Stimulated activated naive CD8-positive, alpha-beta T cell treated with anti-CD3 and anti-CD28 coated beads, Interleukin-15, amount 100 ng/mL, for 72 hours (primary cell): ENCODE measurements around the gene CD44.
A peak's percentile ranks its signal among the peaks of the same experiment; 100 is the strongest.

Source experiments
- ATAC-seq: fragments of 150-1000 bp; cut with Tn5 transposase; 2 replicates; pipeline ENCODE4 v1.10.0; 2021; ENCODE audit warnings: mild to moderate bottlenecking, moderate library complexity
- DNase-seq, 2 donors: peaks; one replicate each; pipeline ENCODE4 v3.0.0; 2021 to 2022
- H3K27ac Mint-ChIP-seq, 2 donors: one replicate each; pipeline ENCODE4 v1.8.0; 2022; ENCODE audit warnings: mild to moderate bottlenecking in 2 of 2, mixed read lengths in 2 of 2, moderate library complexity in 2 of 2
- H3K27me3 Mint-ChIP-seq: one replicate; pipeline ENCODE4 v1.8.0; 2022; ENCODE audit warnings: mixed read lengths
- H3K4me1 Mint-ChIP-seq: one replicate; pipeline ENCODE4 v1.8.0; 2022; ENCODE audit warnings: mild to moderate bottlenecking, mixed read lengths
- H3K4me3 Mint-ChIP-seq, 2 donors: one replicate each; pipeline ENCODE4 v1.8.0; 2022; ENCODE audit warnings: mild to moderate bottlenecking in 2 of 2, mixed read lengths in 2 of 2, moderate library complexity in 1 of 2
- H3K9me3 Mint-ChIP-seq, 2 donors: one replicate each; pipeline ENCODE4 v1.8.0; 2022; ENCODE audit warnings: mixed read lengths in 2 of 2

Gene CD44

GRCh38 chr11:35185696-35186095 is 46.7 kb downstream of the CD44 start:
- Mint-ChIP-seq H3K9me3 (no peaks in the 10 kb centered on the region), H3K4me3 (no peak overlapping the region), H3K4me1 (peaks cover 80% of the 10 kb centered on the region), H3K27me3 (no peaks in the 10 kb centered on the region), H3K27ac (no peak overlapping the region)
- DNase-seq (no peak), ATAC-seq (no peak)

- ATAC-seq (no peak), DNase-seq (no peak)
- H3K4me3 Mint-ChIP-seq = no peak overlapping the region
- H3K27me3 Mint-ChIP-seq = no peaks in the 10 kb centered on the region
- no peaks in the 10 kb centered on the region for H3K9me3 Mint-ChIP-seq
- peaks cover 82% of the 10 kb centered on the region for H3K4me1 Mint-ChIP-seq
- H3K27ac Mint-ChIP-seq = peak overlapping the region in 1 of 2 donors; percentile 80
These were observed 49.0 kb downstream of the CD44 start for GRCh38 chr11:35187996-35188395.

DNA sequence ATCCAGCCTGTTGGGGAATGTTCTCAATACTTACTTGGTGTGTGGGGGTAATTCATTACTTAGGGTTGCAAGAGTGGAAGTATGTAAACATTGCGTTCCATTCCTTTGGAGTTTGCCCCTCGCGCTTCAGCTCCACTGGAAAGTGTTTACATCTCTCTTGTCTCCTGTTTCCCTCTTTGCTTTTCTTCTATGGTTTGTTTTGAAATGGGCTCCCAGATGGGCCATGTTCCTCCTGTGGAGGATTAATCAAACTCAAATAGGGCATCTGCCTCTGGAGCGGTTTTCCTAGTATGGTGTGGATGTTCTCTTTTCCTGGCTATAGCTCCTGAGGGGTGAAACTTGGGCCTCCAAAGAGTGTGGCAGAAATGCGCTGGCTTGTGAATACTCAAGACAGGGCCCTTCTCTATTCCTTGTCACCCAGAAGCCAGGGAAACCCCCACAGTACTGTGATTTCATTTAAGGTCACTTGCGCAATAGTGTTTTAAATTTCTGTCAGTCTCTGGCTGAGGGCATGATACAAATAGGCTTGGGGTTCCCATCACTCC is 51.9 kb downstream of the CD44 start:
- DNase-seq (no peak), ATAC-seq (peak; percentile 81)
- Mint-ChIP-seq H3K4me1 (peaks cover 86% of the 10 kb centered on the region), H3K27me3 (no peaks in the 10 kb centered on the region), H3K9me3 (no peaks in the 10 kb centered on the region), H3K4me3 (no peak overlapping the region), H3K27ac (no peak overlapping the region)

DNA sequence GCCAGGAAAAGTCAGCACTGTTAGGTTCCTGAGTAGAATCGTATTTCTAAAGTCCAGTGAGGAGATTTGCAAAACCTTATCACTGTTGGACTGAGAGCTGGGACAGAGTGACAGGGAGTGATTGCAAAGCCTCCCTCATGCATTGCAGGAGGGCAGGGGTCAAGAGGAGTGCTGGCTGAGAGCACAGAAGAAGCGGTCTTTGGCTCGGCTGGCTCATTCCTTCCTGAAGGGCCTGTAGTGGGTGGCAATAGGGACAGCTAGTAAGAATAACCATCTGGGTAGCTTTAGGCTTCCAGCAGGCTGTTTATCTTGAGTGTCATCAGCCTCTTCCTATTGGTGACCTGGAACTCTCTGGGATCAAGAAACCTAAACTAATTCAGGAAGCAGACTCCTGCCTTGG is 53.4 kb downstream of the CD44 start:
- no peak for ATAC-seq
- no peak overlapping the region for H3K4me3 Mint-ChIP-seq
- peaks cover 84% of the 10 kb centered on the region for H3K4me1 Mint-ChIP-seq

GRCh38 chr11:35193767-35194166 is 54.8 kb downstream of the CD44 start:
- no peak for ATAC-seq
- H3K27me3 Mint-ChIP-seq = no peaks in the 10 kb centered on the region
- H3K4me3 Mint-ChIP-seq = no peak overlapping the region
- H3K4me1 Mint-ChIP-seq = peaks cover 87% of the 10 kb centered on the region
- no peak overlapping the region for H3K27ac Mint-ChIP-seq
- DNase-seq = no peak
- H3K9me3 Mint-ChIP-seq = no peaks in the 10 kb centered on the region

More for the DNA sequence above, 53.4 kb downstream of the CD44 start:
- H3K27ac Mint-ChIP-seq = peak overlapping the region in 1 of 2 donors; percentile 38
- DNase-seq = no peak
- no peaks in the 10 kb centered on the region for H3K9me3 Mint-ChIP-seq
- H3K27me3 Mint-ChIP-seq = no peaks in the 10 kb centered on the region

DNA sequence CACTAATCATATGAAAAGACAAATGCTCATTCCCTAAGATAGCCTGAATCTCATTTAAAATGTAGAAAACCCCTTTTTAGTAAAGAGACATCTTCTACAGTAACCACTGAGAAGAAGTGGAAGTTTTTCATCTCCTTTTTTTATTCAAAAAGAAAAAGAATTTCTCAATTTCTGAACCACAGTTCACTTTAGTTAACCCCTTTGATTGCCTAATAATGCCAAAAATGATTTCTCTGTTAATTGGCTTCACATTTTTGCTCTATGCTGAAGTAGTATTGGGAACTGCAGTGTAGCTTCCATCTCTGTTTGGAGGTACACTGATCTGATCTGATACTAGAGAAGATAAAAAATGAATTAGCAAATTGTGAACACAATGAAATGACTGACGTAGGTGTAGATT is 58.3 kb downstream of the CD44 start:
- H3K27me3 Mint-ChIP-seq = no peaks in the 10 kb centered on the region
- DNase-seq = no peak
- H3K27ac Mint-ChIP-seq = peak overlapping the region in 1 of 2 donors; percentile 34
- peaks cover 74% of the 10 kb centered on the region for H3K4me1 Mint-ChIP-seq
- H3K4me3 Mint-ChIP-seq = no peak overlapping the region
- no peak for ATAC-seq
- H3K9me3 Mint-ChIP-seq = peaks cover 0 to 8% of the 10 kb centered on the region in 2 donors

GRCh38 chr11:35200811-35201341 is 61.9 kb downstream of the CD44 start:
- Mint-ChIP-seq H3K27ac (peak overlapping the region in 1 of 2 donors; percentile 50), H3K27me3 (no peaks in the 10 kb centered on the region), H3K4me3 (no peak overlapping the region), H3K9me3 (peaks cover 4 to 8% of the 10 kb centered on the region in 2 donors), H3K4me1 (peaks cover 46% of the 10 kb centered on the region)
- ATAC-seq (peak; percentile 64), DNase-seq (no peak)

DNA sequence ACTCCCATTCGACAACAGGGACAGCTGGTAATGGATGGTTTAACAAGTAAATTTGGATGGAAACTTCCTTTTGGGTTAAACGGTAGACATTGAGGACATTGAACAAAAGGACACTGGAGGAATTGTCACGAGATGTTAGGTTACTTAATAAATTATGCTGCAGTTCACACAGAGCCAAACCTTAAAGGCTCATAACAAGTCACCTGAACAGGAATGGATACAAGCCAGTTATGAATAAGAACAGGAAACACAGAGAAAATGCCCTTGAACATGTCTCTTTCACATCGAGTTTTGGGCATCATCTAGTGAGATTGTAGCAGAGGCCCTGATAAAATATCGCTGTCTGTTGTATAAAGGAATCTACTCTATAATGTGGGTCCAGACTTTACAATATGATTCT is 65.6 kb downstream of the CD44 start:
- ATAC-seq (no peak), DNase-seq (no peak)
- H3K4me3 Mint-ChIP-seq = no peak overlapping the region
- peaks cover 4 to 26% of the 10 kb centered on the region in 2 donors for H3K9me3 Mint-ChIP-seq
- peaks cover 28% of the 10 kb centered on the region for H3K4me1 Mint-ChIP-seq
- no peak overlapping the region for H3K27ac Mint-ChIP-seq
- no peaks in the 10 kb centered on the region for H3K27me3 Mint-ChIP-seq

DNA sequence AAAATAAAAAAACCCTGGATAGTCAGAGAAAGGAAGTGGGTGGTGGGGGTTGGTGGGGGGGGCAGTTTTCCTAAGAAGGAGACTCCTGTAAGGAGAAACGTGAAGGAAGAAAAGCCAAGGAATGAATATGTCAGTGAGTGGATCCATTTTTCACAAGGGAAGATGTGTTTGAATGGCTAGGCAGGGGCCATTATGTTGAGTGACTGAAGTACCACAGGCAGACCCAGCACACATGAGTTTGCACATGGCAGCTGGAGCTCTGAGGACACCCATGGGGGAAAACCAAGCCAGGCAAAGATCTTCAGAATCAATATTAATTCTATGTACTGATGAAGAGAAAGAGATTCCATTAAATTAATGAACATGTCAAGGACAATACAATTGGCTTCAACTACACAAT is 67.6 kb downstream of the CD44 start:
- Mint-ChIP-seq H3K27ac (peak overlapping the region in 1 of 2 donors; percentile 79), H3K27me3 (no peaks in the 10 kb centered on the region), H3K4me1 (peaks cover 24% of the 10 kb centered on the region), H3K4me3 (no peak overlapping the region), H3K9me3 (peaks cover 15 to 28% of the 10 kb centered on the region in 2 donors)
- ATAC-seq = no peak
- DNase-seq = no peak

DNA sequence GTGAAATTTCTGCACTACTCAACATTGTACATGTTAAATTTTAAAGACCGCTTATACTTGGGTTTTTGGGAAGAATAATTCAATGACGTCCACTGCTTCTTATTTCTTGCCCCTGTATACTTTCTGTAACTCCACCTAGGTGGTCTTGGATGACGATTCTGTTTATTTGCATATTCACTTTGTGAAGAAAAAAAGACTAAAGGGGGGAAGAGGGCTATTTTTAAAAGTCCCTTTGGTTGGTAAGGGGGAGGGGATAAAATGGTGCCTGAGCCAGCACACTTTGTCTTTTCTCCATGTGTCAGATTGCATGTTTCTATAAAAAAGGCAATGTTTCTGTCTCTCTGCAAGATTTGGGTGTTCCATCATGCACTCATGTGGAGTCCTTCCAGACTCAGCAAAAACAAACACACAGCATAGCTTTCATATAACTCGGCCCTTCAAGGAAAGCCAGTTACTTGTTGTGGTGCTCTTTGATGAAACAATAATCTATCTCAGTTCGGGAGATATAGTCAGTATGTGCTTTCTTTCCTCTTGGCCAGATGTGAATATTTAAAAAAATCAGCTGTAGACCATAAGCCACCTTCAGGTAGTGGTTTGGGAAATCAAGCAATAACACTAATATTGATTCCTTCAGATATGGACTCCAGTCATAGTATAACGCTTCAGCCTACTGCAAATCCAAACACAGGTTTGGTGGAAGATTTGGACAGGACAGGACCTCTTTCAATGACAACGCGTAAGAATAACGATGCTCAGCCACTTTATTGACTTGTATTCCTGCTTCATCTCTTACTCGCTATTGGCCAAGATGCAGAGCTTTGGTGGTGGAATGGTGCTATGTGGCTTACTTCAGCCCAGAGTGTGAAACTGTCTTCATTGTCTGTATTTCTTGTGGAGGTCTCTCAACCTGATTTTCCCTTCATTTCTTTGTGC is 68.8 kb downstream of the CD44 start:
- Mint-ChIP-seq H3K4me3 (no peak overlapping the region), H3K9me3 (peaks cover 15 to 28% of the 10 kb centered on the region in 2 donors), H3K27me3 (no peaks in the 10 kb centered on the region), H3K4me1 (peaks cover 25% of the 10 kb centered on the region), H3K27ac (peak overlapping the region in 1 of 2 donors; percentile 59)
- DNase-seq (no peak), ATAC-seq (no peak)

DNA sequence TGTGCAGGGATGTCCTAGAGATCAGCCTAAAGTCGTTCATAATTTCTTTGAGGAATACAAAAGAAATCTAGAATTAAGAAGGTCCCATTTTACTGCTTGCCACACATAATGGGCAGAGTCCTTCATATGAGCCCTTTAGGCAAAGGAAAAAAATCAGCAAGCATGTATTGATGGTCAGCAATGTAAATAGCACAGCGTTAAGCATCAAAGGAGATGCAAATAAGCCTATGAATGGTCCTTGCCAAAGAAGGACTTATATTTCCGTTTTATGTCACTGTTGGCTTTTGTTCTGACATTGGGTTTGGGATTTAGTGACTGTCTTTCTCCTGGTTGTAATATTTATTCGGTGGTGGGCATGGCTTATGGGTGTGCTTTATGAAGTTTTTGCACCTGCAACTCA is 69.8 kb downstream of the CD44 start:
- Mint-ChIP-seq H3K4me3 (no peak overlapping the region), H3K9me3 (peaks cover 20 to 28% of the 10 kb centered on the region in 2 donors), H3K27ac (no peak overlapping the region), H3K4me1 (peaks cover 35% of the 10 kb centered on the region), H3K27me3 (no peaks in the 10 kb centered on the region)
- ATAC-seq (no peak), DNase-seq (no peak)

DNA sequence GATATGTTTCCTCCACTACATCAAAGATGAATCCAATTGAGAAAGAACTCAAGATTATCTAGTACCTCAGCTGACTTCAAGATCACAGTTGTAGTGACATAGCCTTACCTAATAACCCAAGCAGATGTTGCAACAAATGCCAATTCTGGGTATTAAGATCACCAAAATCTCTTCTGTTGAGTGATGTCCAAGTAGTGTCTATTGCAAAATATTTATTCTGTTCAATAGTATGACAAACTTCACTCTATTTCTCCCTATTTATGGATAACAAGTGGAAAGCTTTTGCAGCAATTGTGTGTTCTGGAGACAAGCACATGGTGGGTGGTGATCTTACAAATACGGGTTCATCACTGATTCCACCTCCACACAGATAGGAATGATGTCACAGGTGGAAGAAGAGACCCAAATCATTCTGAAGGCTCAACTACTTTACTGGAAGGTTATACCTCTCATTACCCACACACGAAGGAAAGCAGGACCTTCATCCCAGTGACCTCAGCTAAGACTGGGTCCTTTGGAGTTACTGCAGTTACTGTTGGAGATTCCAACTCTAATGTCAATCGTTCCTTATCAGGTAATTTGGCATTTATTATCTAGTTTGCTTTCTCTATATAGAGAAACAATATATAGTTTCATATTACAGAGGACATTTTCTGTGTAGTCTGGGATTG is 72.0 kb downstream of the CD44 start:
- DNase-seq (no peak), ATAC-seq (no peak)
- peaks cover 51% of the 10 kb centered on the region for H3K4me1 Mint-ChIP-seq
- no peaks in the 10 kb centered on the region for H3K27me3 Mint-ChIP-seq
- H3K27ac Mint-ChIP-seq = no peak overlapping the region
- peaks cover 16 to 28% of the 10 kb centered on the region in 2 donors for H3K9me3 Mint-ChIP-seq
- H3K4me3 Mint-ChIP-seq = no peak overlapping the region

GRCh38 chr11:35211952-35212351 is 73.0 kb downstream of the CD44 start:
- Mint-ChIP-seq H3K4me1 (peaks cover 60% of the 10 kb centered on the region), H3K9me3 (peaks cover 16 to 28% of the 10 kb centered on the region in 2 donors), H3K4me3 (no peak overlapping the region), H3K27me3 (no peaks in the 10 kb centered on the region), H3K27ac (no peak overlapping the region)
- no peak for ATAC-seq
- DNase-seq = no peak

GRCh38 chr11:35214226-35214770 is 75.3 kb downstream of the CD44 start:
- no peak overlapping the region for H3K4me3 Mint-ChIP-seq
- ATAC-seq = no peak
- peaks cover 13 to 16% of the 10 kb centered on the region in 2 donors for H3K9me3 Mint-ChIP-seq
- H3K27me3 Mint-ChIP-seq = no peaks in the 10 kb centered on the region
- DNase-seq = no peak
- H3K27ac Mint-ChIP-seq = peak overlapping the region in 1 of 2 donors; percentile 52
- H3K4me1 Mint-ChIP-seq = peaks cover 73% of the 10 kb centered on the region

- no peaks in the 10 kb centered on the region for H3K27me3 Mint-ChIP-seq
- peak in 1 of 2 donors; percentile 48 for DNase-seq
These were observed 75.8 kb downstream of the CD44 start for GRCh38 chr11:35214792-35215193.

More at GRCh38 chr11:35214792-35215193, 75.8 kb downstream of the CD44 start:
- Mint-ChIP-seq H3K27ac (peak overlapping the region in 1 of 2 donors; percentile 52), H3K9me3 (peaks cover 8 to 16% of the 10 kb centered on the region in 2 donors), H3K4me3 (no peak overlapping the region), H3K4me1 (peaks cover 73% of the 10 kb centered on the region)
- peak; percentile 93 for ATAC-seq
